GM18502 (cell line): ENCODE results near the gene TNFSF13.

Experiments used
- ATAC-seq: cut with Tn5 transposase; IDR thresholded peaks from one replicate; pipeline ENCODE4 v1.9.1; 2021; ENCODE audit warnings: mild to moderate bottlenecking; ENCODE audit not compliant: unreplicated experiment, poor library complexity

The TNFSF13 gene

GRCh38 chr17:7551396-7551795 is 7.2 kb upstream of the TNFSF13 start:
- no peak for ATAC-seq

- peak; percentile 68 for ATAC-seq
Measured at GRCh38 chr17:7552621-7553051, 5.9 kb upstream of the TNFSF13 start.

- ATAC-seq = no peak
Measured at GRCh38 chr17:7553356-7553755, 5.2 kb upstream of the TNFSF13 start.

- ATAC-seq = no peak
Measured at GRCh38 chr17:7555320-7555948, 3.1 kb upstream of the TNFSF13 start.

GRCh38 chr17:7556627-7557026 is 1.9 kb upstream of the TNFSF13 start:
- ATAC-seq = no peak

- no peak for ATAC-seq
Measured at GRCh38 chr17:7557147-7557764, 1.3 kb upstream of the TNFSF13 start.

- ATAC-seq = no peak
Measured at GRCh38 chr17:7557775-7558543, 591 bp upstream of the TNFSF13 start.

- no peak for ATAC-seq
Measured at GRCh38 chr17:7559320-7560171, 996 bp downstream of the TNFSF13 start.

GRCh38 chr17:7560172-7561027 is 1.9 kb downstream of the TNFSF13 start:
- ATAC-seq = no peak

- peak; percentile 41 for ATAC-seq
Measured at GRCh38 chr17:7561028-7561575, 2.6 kb downstream of the TNFSF13 start.

GRCh38 chr17:7561589-7562207 is 3.1 kb downstream of the TNFSF13 start, which contains the start of gene SENP3:
TSS of gene SENP3 (plus strand) at chr17:7561919. CDS start at chr17:7563077, 1,158 bp downstream.
- peak; percentile 68 for ATAC-seq

- ATAC-seq = peak; percentile 3
Measured at GRCh38 chr17:7562208-7562605, 3.7 kb downstream of the TNFSF13 start.

GRCh38 chr17:7563115-7563869 is 4.7 kb downstream of the TNFSF13 start:
- ATAC-seq = no peak

- no peak for ATAC-seq
Measured at GRCh38 chr17:7569571-7569970, 11.0 kb downstream of the TNFSF13 start.

- ATAC-seq = no peak
Measured at GRCh38 chr17:7570351-7570750, 11.8 kb downstream of the TNFSF13 start.

GRCh38 chr17:7572338-7572587 is 13.7 kb downstream of the TNFSF13 start:
- peak; percentile 88 for ATAC-seq

- ATAC-seq = peak; percentile 7
Measured at GRCh38 chr17:7572588-7573323, 14.2 kb downstream of the TNFSF13 start.
